HG03103 (cell line): Measurements from ENCODE around the gene SYDE1.

ENCODE experiments used
- ATAC-seq: cut with Tn5 transposase; IDR thresholded peaks from one replicate; pipeline ENCODE4 v1.9.1; 2021; ENCODE audit warnings: low read depth; ENCODE audit not compliant: unreplicated experiment

Gene SYDE1

DNA sequence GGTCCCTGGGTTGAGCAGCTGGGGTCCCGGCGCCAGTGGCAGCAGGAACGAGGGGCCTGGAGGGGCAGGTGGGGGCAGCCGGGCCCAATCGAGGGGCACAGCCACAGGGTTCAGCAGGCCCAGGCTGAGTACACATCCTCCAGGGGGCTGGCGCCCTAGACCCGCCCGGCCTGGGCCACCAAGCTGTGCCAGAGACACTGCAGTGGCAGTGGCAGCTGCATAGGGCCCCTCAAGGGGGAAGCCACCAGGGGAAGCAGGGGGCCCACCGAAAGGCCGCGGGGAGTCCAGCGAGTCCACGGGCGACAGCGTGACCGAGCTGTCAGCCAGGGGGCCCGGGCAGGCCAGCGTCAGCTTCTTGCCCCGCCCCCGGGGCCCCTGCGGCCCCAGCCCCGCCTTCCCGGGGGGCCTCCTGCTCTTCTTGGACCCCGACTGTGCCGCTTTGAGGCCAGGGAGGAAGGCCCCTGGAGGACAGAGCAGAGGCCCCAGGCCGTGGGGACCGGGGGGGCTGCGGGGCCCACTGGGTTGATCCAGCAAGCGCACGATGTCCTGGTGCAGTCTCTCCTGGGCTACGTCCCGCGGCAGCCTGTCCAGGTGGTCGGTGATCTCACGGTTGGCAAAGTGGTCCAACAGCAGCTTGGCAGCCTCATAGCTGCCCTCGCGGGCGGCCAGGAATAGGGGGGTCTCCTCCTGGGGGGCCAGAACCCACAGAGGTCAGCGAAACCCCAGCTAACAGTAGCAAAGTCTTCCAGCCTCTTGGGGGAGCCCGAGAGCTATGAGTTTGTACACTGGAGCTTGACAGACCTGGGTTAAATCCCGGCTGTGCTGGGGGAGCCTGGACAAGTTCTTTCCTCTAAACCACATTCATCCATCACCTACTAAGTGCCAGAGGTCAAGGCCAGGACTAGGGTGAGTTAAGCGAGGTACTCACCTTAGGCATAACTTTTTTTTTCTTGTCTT lies 54.1 kb downstream of the SYDE1 start:
- no peak for ATAC-seq
